Renal cortex interstitium (tissue), 11 donors: ENCODE results near the gene ROR1. TPM values are rescaled to one million over a fixed set of nuclear protein-coding genes. Genes with fewer than 3 reads are reported as not detected.

ENCODE experiments used
- DNase-seq, 11 donors: peaks; one replicate each; pipeline ENCODE4 v3.0.0-alpha.2; 2013; ENCODE audit warnings: low read depth in 9 of 11, low spot score in 4 of 11; ENCODE audit errors: extremely low read depth in 1 of 11
- polyA plus RNA-seq, 3 donors: library from polyadenylated mRNA; unstranded; fragments of 120-200 nt; gene quantifications; one replicate each; pipeline ENCODE4 v1.2.1, GENCODE V29; 2013; ENCODE audit not compliant: insufficient read length in 3 of 3

Gene ROR1
- polyA plus RNA-seq, 3 donors: 31.0 to 35.7 (median 32.8) TPM

DNA sequence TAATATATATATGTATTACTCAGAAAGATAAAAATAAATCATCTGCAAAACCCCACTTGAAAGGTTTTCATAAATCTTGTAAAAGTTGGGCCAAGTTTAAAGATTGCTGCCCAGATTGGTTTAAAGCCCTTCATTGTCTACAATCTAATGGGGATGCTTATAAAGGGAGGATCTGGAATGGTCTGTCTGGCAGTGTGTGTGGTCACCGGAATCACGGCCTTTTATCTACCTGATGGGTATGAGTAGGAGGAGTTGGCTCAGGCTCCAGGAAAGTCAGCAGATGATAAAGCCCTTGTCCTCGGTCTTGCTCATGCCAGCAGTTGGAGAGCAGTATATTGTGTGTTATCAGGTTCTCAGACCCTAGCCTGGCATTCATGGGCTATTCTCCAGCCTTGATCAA lies 197.7 kb downstream of the ROR1 start:
- DNase-seq: no peak

DNA sequence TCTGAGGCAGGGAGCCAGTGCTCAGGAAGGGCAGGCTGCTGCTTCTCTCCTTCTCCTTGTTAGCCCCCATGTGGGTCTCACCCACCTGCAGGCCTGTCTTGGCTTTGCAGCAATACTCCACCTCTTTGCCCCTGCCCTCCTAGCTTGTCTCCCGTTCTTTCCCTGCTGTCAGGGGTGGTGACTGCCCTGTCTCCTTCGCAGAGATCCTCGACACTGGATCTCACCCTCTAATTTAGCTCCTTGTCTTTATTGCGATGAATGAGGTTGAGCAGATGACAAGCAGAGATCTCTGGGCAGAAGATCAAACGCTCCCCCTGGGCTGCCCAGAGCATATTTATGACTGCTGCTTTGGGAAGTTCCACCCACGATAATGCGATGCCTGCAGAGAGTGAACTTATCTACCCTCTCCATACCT lies 199.2 kb downstream of the ROR1 start:
- no peak for DNase-seq

DNA sequence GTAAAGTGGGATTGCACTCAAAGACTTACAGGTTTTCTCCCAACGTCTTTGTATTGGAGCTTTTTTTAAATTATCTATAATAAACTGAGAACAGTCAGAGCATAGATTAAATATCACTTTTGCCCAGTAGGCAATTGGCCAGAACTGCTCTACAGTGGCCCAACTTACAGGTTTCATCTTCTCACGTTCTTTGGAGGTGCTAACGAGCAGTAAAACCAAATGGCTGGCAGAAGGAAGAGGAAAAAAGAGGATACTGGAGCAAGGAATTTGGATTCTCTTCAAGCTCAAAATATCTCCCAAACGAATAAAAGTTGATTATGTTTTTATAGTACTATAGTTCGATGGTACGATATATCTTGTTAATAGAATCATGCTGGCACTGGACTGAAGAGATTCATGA lies 201.1 kb downstream of the ROR1 start:
- no peak for DNase-seq

DNA sequence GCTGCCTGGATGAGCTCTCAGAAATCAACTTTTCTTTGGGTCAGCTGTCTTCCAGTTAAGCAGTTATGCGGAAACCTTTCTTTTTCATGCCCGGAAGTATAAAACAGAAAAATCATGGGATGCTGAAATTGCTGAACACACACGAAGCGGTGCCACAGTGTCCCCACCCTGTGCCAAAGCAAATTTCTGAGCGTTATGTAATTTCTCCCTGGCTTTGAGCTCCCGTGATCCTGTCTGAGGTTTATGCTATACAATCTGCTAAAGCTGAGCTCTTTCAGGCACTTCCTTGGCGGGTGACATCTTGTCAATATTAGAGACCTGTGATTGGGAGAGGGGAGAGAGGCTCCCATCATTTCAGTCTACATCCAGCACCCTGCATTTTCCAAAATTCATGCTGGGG lies 201.7 kb downstream of the ROR1 start:
- DNase-seq: no peak

DNA sequence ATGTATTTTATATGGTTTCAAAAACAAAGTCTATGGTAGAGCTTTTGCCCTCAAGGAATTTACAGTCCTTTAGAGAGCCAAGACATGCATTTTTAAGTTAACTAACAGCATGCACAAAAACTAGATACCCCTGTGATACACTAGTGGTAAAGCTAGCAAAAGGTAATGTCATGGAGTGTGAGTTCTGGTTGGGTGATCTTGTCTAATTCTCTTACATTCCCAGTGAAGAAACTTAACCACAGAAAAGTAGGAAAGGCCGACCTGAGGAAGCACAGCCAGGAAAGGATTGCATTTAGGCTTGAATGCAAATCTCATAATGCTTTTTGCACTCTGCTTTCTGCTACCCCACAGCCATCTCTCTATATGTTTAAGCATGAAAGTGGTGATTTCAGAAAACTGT lies 202.2 kb downstream of the ROR1 start:
- DNase-seq: no peak

DNA sequence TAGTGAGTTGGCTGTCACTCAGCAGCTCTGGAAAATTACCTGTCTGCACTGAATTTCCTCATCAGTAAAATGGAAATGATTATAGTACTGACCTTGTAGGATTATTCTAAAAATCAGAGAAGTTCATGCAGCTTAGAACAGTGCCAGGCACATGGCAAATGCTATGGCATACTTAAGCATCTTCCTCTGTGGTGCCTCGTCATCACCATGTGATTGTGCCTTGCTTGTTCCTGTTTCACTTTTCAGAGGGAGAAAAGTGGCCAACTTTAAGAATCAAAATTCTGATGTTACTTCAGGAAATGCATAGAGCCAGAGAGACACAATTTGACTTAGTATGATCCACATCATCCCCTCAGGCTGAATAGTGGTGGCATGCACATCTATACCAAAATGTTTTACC lies 203.6 kb downstream of the ROR1 start:
- DNase-seq: no peak

DNA sequence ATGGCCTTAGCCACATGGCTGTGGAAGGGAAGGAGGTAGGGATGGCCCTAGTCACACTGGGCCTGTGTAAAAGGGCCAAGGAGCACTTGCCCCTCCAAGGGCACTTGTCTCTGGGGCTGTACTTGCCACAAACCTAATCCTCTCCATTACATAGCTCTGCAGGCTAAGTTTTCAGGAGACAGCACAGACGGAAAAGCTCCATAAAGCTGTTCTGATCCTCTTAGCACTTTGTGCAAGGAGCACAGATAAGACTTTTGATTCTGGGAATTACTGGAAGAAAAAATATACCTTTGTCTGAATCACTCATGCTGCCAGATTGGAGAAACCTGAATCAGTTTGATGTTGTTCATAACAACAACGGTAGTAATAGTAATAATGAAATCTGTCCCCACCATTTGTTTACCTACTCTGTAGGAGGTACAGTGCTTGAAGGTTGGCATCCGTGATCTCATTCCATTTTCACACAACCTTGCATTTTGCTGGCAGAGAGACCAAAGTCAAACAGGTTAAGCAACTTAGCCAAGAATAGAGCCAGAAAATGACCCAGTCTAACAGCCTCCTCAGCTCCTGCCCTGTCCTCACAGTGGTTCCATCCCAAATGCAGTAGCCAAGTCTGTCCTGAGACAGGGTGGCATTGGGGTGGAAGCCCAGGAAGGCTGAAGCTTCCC lies 207.1 kb downstream of the ROR1 start:
- no peak for DNase-seq

DNA sequence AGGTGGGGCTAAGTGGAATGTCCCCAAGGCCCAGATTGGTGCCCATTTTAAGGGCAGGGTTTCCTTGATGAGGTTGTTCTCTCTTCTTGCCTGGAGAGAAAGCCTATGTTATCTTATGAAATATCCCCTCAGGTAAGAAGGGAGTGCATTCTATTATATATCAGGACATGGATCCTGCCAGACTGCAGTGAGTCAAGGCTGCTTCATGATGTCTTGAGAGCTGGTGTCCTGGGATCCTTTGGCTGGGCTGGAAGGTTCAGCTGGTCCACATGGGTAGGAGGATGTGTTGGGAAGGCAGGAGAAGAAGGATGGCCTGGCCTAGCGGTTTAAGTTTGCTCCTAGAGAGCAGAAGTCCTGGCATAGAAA lies 207.6 kb downstream of the ROR1 start:
- no peak for DNase-seq

DNA sequence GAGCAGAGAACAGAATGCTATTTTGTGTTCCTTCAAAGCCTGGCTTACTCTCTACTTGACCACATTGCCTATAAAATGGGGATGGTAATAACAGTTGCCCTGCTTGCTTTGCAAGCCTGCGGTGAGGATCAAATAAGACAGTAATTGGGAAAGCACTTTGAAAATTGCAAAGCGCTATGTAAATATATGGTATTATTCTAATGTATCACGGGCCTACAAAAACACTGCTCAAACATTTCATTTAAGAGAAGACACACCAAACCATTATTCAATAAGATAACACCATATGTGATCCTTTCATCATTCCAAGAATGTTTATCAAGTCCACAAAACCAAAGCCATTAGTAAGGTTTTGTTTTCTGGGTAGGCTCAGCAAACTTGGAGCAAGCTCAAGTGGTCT lies 208.4 kb downstream of the ROR1 start:
- DNase-seq: no peak

DNA sequence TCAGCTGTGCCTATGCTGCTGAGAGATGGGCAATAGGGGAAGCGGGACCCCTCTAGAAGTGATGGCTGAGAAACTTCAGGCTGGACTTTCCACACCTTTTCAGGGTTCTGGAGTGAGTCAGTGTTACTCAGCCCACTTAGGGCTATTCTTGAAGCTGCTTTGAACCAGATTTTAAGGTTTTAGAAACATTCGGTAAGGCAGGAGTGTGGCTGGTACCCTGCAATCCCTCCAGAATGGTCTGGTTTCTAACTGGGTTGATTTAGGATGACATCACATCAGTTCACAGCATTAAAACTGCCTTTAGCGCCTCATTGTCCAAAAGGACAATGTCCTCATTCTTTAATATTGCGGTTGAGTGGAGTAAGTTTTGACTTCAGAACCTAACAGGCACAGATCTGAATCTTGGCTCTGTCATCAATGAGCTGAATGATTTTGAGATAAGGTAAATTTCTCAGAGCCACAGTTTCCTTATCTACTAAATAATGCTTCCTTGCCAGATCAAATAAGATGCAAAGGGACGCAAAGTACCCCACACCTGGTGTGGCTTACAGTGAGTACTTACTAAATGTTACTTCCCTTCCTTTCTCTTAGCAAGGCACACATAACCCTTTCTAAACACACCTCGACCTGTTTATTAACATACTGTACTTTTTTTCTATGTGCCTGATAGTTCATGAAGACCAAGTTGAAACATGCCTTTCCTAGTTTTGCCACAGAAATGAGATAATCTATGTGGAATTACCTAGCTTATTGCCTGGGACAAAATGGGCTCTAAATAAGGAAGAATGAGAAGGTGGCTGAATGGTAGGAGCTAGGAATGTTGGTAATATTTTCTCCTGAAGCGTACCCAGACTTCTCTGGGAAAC lies 209.8 kb downstream of the ROR1 start:
- DNase-seq: no peak

DNA sequence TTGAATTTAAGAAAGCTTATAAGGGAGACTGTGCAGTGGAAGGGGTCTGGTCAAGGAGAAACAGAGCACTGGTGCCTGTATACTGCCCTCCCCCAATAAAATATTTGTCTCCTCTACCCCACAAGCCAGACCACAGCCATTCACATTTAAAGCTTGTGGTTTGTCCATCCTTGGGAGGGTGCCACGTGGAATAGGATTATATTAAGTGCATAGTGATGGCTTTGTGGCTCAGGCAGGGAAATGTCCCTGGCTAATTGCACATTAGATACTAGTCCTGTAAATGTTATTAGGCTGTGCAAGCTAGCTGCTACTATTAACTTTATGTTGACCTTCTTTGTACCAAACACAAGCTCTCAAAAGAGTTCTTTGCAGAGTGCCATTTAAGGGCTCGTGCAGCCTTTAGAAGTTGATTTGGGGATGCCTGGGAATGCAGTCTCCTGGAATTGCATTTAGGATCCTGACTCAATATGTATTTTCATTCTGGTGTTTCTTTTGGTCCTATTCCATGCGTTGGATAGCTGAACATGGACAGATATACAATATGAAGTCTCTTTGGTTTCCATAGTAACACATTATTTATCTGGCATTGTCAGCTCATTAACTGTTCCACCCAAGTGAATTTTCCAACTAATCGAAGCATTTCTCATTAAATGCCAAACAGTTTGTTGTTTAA lies 210.6 kb downstream of the ROR1 start:
- DNase-seq: no peak

DNA sequence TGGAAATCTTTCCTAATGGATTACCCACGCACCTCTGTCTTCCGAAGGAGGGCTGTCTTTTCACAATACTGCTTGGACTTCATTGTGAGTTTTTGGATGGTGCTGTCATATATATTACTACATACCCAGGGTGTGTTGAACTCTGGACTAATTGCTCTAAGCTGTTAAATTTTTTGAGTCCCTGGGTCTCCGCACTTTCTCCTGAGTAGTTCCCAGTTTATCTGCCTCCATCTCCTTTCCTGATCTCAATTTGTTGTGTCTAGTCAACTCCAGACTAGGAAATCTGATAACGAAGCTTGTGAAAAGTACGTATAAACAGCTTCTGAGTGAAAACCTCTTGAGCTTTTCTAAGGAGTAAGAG lies 211.1 kb downstream of the ROR1 start:
- no peak for DNase-seq

DNA sequence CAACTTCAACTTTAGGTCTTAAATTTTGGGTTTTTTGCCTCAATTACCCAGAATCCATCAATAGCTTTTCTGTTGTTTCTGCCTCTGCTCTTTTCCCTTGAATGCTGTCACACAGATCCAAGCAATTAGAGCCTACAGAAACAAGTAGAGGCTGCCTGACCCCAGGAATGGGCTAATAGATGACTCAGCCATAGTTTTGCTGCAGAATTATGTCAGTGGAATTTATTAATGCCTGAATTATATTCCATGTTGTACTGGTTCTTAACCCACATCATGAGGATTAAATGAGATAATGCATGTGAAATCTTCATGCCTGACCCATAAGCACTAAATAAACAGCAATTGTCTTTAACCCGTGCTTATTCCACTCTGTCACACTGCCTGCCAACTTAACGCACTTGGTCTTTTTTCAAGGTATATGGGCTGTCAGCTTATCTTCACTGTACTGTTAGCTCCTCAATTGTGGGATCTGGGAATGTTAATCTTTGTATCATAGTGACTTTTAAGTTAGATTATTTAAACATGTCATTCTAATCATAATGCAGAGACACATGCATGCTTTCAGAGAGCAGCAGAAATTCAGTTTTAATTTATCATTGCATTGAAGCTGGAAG lies 213.3 kb downstream of the ROR1 start:
- no peak for DNase-seq

DNA sequence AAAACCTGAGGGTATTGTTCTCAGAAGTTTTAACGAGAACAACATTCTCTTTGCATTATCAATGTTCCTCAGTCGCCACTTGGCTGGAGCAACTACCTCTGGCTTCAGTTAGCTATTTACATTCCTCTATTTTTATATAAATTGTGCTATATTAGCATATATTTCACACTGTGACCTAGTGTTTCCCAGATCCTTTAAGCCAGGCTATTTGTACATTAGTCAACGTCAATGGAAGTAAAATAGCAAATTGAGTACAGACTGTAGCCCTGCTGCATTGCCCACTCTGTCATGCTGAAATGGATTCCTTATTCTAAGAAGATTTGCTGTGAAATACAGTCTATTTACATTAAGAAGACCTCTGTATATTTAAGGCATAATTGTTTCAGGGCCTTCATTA lies 213.8 kb downstream of the ROR1 start:
- no peak for DNase-seq

DNA sequence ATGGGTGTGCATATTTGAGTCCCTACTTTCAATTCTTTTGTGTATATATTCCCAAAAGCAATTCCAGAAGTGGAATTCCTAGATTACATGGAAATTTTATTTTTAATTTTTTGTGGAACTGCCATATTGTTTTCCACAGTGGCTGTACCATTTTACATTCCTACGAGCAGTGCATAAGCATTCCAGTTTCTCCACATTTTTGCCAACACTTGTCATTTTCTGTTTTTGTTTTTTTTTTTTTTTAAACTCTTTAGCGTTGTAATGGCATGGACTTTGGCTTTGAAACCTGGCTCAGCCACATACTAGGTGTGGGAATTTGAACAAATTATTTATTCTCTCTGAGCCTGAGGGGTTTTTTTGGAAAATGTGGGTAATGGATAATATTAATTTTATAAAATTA lies 215.1 kb downstream of the ROR1 start:
- no peak for DNase-seq

DNA sequence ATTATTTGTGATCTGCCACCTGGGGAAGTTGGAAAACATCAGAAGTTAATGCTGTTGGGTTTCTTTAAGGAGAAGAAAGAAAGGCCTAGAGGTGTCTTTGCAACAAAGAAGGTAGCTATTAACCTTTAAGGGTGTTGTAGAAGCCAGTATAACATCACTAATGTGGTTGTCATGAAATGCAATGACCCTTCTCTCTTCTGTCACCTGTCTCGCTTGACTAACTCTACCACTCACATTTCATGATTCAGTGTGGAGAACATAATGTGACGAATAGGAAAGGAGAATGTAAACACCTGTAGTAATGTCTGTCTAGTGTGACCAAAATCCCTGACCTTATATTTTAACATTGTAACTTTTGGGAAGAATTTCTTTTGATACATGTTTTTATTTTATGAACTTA lies 217.9 kb downstream of the ROR1 start:
- DNase-seq: no peak

DNA sequence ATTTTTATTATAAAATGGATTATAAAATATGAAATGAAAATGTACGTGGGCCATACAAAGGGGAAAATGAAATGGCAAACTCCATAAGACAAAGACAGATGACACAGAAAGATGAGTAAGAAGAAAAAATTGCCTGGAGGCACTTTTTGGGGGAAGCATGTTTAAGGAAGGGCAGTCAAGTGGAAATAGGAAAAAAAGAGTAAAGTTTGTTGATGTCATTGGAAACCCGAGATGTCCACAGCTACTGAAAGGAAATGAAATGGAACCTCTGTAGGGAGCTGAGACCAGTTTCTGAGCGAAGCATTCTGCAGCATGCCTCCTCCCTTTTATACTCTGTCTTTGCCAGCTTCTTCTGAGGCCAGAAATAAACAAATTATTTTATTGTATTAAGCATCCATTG lies 226.2 kb downstream of the ROR1 start:
- DNase-seq: peak in 5 of 11 donors; percentile 26 to 54 (median 39)

DNA sequence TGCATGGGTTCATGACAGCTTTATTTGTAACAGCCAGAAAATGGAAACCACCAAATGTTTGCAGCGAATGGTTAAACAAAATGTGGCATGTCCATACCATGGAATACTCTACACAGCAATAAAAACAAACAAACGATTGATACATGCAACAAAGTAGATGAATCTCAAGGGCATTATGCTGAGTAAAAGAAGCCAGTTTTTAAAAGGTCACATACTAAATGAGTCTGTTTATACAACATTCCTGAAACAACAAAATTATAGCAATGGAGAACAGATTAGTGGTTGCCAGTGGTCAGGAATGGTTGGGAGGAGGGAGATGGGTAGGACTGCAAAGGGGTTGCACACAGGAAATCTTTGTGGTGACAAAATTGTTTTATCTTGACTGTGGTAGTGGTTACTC lies 227.2 kb downstream of the ROR1 start:
- DNase-seq: no peak

DNA sequence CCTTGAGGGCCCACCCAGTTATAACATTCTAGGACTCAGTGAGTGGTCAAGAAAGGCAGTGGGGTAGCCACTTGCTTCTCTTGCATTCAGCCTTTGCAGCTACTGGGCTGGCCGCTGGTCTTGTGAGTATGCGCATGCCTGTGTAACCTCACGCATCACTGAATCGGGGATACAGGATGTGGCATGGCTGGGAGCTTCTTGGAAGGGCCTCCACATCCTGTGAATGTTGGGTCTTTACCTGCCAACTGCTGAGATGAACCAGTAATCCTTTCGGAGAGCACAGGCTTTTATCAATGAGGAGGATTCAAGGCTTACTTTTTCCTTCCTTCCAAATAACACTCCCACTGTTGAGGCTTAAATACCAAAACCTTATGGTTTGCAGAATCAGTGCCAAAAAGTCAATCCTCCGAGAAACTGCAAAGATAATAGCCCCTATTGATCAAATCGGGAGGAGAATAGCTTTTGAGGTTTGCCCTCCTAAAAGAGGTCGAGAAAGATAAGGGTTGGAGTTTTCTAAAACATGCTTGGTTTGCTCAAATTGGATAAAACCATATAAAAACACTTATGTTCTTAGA lies 230.7 kb downstream of the ROR1 start:
- no peak for DNase-seq

DNA sequence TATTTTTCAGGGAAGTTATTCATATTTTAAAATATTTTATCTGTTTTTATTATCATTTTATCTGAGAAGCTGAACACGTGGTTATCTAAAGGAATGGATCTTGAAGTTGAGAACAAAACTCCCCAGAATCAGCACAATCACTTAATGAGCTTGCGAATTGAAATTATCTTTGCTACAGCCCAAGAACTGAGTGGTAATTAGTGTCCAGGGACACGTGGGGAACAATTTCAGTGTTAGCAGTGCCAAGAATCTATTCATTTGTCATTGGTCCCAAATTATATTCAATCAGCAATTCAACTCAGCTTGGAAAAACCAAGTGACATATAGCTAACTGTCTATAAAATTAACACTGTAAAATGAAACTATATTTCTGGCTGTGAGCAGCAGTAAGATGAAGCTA lies 232.0 kb downstream of the ROR1 start:
- no peak for DNase-seq
